Measurements from ENCODE around the gene WFS1.

Gene WFS1

GRCh38 chr4:6269616-6270511 lies at the start of gene WFS1:
Gene WFS1, plus strand, starts transcription at chr4:6269850. Its CDS starts 7,606 bp downstream, at chr4:6277456.
- TF ChIP-seq GATA3 (IDR thresholded peaks at IDR 0.05; ENCODE audit: low read depth, low read length) (no peak), GATA2 (IDR thresholded peaks at IDR 0.05; ENCODE audit: low read depth, low read length) (no peak)

DNA sequence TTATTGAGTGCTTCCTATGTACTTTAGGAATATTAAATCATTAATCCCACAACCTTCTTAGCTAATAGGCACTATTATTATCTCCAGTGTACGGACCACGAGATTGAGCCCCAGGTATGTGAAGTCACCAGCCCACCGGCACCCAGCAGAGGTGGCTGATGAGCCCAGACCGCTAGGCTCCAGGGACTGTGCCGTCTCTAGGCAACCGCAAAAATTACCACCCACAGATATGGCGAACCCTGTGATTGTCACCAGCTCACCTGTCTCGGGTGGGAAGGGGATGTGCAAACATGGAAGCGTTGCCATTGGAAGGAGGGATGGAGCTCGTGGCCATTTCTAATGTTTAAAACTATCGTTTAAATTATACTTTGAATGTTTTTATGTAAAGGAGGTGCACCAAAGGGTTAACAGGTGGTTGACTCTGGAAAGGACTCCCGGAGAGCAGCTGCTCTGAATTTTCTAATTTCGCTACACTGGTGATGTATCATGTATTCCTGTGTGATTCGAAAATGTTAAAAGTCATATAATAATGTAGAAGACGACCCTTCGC lies 48.3 kb upstream of the WFS1 start:
- no peak for TF ChIP-seq GATA2 (IDR thresholded peaks at IDR 0.05; ENCODE audit: low read depth, low read length)
- TF ChIP-seq GATA3 (IDR thresholded peaks at IDR 0.05; ENCODE audit: low read depth, low read length): no peak

DNA sequence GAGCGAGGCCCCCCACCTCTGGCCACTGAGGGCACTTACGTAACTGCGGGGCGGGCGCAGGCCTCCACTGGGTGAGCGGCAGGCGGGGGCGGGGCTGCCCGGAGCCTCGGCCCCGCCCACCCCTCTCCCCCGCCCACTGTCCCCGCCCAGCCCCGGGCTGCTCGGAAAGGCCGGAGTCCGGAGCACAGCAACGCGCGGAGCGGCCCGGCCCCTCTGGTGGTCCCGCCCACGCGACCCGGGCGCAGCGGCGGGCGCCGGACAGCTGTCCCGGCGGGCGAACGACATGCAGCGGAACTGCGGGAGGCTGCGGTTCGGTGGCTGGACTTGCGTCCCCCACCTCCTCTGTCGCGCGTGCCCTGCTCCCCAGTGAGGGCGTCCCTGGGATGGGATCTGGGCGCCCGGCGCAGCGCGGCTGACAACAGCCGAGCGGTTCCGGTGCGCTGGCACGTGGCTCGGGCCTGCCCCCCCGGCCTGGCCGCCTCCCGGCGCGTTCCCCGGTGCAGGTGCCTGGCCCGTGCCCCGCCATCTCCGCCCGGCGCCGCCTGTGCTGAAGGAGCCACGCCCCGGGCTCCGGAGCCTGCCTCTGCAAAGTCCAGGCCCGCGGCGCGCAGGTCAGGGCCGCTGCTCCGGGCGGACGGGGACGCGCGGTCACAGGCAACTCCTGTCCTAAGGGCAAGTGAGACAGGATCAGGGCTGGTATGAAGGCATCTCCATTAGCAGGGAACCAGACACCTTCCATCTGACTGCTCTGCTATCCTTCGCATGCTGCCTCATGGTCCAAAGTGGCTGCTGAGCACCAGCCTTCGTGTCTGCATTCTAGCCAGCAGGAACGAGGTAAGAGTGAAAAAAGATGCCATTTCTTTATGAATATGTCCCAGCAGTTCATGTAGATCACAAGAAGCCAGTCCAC lies 47.5 kb upstream of the WFS1 start:
- TF ChIP-seq GATA2 (IDR thresholded peaks at IDR 0.05; ENCODE audit: low read depth, low read length) (no peak), GATA3 (IDR thresholded peaks at IDR 0.05; ENCODE audit: low read depth, low read length) (no peak)

- no peak for TF ChIP-seq GATA2 (IDR thresholded peaks at IDR 0.05; ENCODE audit: low read depth, low read length)
- no peak for TF ChIP-seq GATA3 (IDR thresholded peaks at IDR 0.05; ENCODE audit: low read depth, low read length)
These were observed 46.8 kb upstream of the WFS1 start for GRCh38 chr4:6222761-6223292.

DNA sequence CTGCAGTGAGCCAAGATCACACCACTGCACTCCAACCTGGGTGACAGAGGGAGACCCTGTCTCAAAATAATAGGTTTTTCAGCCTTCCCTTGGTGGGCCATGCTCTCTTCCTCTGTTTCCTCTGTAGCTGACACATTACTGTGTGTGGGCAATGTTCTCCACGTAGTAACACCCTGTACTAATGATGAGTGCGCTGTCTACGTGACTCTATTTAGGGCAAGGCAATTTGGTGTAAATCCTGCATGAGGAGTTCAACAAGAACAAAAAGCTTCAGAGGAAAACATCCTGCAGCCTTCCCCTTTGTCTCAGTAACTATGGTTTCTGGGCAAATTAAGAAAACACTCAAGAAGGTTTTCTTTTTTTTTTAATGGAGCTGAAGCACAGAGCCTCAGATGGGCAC lies 44.9 kb upstream of the WFS1 start:
- TF ChIP-seq GATA2 (IDR thresholded peaks at IDR 0.05; ENCODE audit: low read depth, low read length): no peak
- TF ChIP-seq GATA3 (IDR thresholded peaks at IDR 0.05; ENCODE audit: low read depth, low read length): no peak

DNA sequence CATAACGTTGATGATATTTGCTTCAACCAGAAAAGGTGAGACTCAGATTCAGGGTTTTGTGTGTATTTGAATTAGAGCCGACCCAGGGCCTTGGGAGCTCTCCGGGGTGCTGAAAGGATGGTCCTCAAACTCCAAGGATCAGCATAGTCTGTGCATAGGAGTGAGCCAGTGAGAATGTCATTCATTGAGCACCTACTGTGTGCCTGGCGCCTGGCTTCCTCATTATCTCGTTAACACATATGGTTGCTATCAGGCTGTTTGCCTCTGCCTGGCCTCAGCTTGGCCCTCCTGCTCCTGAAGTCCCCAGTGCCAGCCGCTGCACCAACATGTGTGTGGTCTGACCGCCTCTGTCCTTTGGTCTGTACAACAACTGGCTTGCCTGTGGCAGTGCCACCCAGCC lies 44.2 kb upstream of the WFS1 start:
- TF ChIP-seq GATA3 (IDR thresholded peaks at IDR 0.05; ENCODE audit: low read depth, low read length) (no peak), GATA2 (IDR thresholded peaks at IDR 0.05; ENCODE audit: low read depth, low read length) (no peak)

GRCh38 chr4:6226506-6226905 lies 43.1 kb upstream of the WFS1 start:
- no peak for TF ChIP-seq GATA3 (IDR thresholded peaks at IDR 0.05; ENCODE audit: low read depth, low read length)
- no peak for TF ChIP-seq GATA2 (IDR thresholded peaks at IDR 0.05; ENCODE audit: low read depth, low read length)

- no peak for TF ChIP-seq GATA2 (IDR thresholded peaks at IDR 0.05; ENCODE audit: low read depth, low read length)
- TF ChIP-seq GATA3 (IDR thresholded peaks at IDR 0.05; ENCODE audit: low read depth, low read length): no peak
These were observed 42.1 kb upstream of the WFS1 start for GRCh38 chr4:6227412-6228157.

GRCh38 chr4:6228158-6229067 lies 41.2 kb upstream of the WFS1 start:
- TF ChIP-seq GATA3 (IDR thresholded peaks at IDR 0.05; ENCODE audit: low read depth, low read length): no peak
- no peak for TF ChIP-seq GATA2 (IDR thresholded peaks at IDR 0.05; ENCODE audit: low read depth, low read length)

DNA sequence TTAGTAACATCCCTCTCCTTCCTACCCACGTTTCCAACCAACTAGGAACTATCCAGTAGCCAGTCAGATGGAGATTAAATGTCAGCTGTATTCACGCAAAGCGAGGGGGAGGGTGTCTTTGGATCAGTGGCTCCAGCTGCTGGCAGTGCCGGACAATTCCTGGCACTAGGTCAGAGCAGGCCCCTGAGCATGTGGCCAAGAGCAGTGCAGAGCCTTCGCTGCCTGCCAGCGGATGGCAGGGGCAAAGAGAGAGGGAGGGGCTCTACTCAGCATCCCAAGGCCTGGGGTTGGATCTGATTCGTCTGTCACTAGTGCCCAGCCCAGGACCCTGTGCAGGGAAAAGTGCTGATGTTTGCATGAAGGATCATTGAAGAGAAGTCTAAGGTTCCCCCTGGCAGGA lies 40.6 kb upstream of the WFS1 start:
- TF ChIP-seq GATA3 (IDR thresholded peaks at IDR 0.05; ENCODE audit: low read depth, low read length) (no peak), GATA2 (IDR thresholded peaks at IDR 0.05; ENCODE audit: low read depth, low read length) (no peak)

DNA sequence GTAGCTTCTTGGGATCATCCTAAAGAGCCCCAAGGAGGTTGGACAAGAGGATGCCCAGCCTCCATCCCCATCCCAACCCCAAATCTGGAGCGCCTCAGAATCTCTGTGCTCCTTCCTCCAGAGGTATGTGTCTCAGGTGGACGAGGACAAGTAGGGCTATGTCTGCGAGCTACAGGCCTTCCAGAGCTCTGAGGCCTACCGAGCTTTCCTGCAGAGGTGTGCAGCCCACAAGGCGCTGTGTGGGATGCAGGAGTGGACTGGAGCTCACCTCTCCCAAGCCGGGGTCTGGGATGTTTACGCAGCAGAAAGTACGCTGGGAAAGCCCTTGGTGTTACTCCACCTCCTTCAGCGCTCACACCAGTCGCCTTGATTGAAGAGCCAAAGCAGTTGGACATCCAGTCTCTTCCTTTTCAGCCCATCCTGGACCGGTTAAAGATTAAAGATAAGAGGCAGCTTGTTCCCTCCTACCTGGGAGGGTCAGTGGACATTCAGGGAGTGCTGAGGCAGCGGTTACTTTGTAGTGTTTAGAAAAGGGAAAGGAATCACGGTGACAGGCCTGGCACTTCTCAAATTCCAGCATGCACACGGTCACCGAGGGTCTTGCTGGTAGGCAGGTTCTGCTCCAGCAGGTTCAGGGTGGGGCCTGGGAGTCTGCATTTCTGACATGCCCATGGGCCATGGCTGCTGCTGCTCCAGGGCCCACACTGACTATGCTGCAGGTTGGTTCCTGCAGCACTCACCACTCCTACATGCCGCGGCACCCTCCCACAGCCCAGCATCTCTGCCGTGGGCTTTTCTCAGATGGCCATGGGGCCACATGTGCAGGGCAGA lies 39.8 kb upstream of the WFS1 start:
- TF ChIP-seq GATA2 (IDR thresholded peaks at IDR 0.05; ENCODE audit: low read depth, low read length) (no peak), GATA3 (IDR thresholded peaks at IDR 0.05; ENCODE audit: low read depth, low read length) (no peak)

DNA sequence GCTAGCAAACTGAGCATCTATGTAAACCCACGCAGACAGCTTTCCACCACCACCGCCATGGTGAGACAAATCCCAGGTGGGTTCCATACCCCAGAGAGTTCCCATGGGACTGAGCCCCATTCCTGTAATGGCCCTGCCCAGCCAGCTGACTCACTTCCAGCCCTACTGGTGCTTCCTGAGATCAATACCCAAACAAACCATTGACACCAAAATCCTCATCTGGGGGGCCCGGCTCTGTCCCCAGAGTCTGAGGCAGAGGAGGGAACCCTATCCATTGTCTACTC lies 39.2 kb upstream of the WFS1 start:
- TF ChIP-seq GATA2 (IDR thresholded peaks at IDR 0.05; ENCODE audit: low read depth, low read length) (no peak), GATA3 (IDR thresholded peaks at IDR 0.05; ENCODE audit: low read depth, low read length) (no peak)
